NCI-H1930 (cell line): ENCODE results near the gene THSD7B.

Experiments used
- DNase-seq, 2 experiments: peaks; one replicate each; lab custom pipeline; 2025; lab: John Stamatoyannopoulos, UW

Gene THSD7B

DNA sequence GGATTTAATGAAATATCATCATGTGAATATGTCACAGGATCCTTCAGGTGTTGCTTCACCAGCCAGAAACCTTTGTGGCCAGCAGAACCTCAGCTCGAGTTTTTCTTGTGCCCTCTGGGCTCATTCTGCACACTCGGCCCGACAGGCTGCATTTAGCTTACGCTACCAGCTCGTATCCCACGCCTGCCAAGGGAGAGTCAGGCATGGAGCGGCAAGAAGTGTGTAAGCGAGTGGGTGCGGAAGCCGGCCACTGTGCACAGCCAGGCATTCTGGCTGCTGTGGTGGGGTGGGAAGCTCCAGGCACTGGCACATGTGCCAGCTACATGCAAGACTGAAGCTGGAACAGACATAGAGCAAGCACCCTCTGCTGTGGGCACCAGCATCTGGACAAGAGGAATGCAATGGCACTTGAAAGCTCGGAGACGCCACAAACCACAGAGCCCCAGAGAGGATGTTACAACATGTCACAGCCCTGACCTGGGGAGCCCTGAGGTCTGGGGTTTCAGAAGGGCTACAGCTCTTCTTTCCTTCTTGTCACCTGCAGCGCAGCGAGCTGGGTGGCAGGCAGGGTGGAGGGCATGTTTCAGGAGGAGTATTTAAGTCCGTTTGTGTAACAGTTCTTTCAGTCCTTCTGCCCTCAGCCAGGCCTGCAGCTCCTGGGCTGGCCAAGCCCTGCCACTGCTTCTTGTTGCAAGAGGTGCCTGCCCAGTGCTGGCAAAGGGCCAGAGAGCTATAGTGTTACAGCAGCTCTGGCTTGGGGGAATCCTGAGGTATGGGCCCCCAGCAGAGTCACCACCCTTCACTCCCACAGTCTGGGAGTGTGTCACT lies 941.7 kb downstream of the THSD7B start:
- no peak for DNase-seq

DNA sequence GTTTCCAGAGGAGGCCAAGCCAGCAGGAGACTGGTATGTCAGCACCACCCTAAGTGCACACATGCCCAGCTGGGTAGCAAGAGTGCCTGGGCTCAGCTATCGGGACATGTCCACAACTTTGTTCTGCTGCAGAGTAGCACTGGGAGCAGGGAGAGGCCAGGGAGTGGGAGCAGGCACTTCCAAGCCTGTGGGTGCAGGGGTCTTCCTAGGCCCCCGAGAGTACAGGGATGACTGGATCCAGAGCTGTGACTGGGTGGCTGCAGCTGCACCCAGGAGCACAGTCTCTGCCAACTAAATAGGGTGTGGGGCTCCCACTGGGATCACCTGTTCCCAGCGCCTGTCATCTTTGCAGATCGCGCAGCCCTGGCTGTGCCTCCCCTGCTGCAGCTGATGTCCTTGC lies 943.0 kb downstream of the THSD7B start:
- no peak for DNase-seq

DNA sequence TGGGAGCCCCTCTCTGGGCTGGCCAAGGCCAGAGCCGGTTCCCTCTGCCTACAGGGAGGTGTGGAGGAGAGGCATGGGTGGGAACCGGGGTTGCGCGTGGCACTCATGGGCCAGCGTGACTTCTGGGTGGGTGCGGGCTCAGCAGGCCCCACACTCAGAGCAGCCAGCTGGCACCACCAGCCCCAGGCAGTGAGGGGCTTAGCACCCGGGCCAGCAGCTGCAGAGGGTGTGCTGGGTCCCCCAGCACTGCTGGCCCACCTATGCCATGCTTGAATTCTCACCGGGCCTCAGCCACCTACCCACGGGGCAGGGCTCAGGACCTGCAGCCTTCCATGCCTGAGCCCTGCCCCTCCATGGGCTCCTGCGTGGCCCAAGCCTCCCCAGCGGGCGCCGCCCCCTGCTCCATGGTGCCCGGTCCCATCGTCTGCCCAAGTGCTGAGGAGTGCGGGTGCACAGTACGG lies 950.4 kb downstream of the THSD7B start:
- DNase-seq, result no peak

GRCh38 chr2:137718786-137719185 lies 953.4 kb downstream of the THSD7B start:
- DNase-seq, result no peak

GRCh38 chr2:137721733-137722132 lies 956.4 kb downstream of the THSD7B start:
- DNase-seq, result no peak

DNA sequence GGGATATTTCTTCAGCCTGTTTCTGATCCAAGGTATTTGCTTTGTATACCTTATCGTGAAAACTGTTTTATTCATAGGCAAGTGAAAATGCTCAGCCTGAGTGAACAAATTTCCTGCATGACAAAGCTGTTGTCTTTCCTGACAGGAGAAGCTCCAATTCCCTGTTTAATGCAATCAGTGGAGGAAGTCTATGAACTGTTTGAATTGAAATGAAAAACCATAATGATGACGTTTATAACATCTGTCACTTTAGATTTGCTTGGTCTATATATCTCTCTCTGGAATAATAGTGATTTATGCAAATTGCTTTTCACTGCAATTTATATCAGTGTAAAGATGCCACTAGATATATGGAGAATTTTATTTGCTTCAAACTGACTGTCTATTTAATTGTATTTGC lies 959.6 kb downstream of the THSD7B start:
- no peak for DNase-seq
